Measurements from ENCODE around the gene PINK1.

DNA sequence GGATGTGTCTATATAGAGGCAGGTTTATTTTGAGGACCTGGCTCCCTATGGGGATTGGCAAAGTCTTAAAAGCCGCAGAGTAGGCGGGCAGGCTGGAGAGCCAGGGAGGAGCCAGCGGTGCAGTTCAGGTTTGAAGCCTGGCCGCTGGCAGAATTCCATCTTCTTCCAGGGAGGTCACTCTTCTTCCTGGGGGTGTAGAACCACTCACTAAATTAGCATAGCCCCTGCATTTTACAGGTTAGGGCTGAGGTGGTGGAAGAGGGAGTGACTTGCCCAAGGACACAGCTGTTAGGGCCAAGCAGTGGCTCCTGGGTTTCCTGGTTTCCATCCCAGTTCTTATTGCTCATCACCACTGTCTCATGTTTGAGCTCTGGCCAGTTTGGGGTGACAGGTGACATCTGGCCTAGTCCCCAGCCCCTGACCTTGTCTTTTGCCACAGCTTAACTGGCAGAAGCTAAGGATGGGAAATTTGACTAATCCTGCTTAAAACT lies 1.4 kb downstream of the PINK1 start:
- TF ChIP-seq, protein P1, sequence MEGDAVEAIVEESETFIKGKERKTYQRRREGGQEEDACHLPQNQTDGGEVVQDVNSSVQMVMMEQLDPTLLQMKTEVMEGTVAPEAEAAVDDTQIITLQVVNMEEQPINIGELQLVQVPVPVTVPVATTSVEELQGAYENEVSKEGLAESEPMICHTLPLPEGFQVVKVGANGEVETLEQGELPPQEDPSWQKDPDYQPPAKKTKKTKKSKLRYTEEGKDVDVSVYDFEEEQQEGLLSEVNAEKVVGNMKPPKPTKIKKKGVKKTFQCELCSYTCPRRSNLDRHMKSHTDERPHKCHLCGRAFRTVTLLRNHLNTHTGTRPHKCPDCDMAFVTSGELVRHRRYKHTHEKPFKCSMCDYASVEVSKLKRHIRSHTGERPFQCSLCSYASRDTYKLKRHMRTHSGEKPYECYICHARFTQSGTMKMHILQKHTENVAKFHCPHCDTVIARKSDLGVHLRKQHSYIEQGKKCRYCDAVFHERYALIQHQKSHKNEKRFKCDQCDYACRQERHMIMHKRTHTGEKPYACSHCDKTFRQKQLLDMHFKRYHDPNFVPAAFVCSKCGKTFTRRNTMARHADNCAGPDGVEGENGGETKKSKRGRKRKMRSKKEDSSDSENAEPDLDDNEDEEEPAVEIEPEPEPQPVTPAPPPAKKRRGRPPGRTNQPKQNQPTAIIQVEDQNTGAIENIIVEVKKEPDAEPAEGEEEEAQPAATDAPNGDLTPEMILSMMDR (conservative IDR thresholded peaks at IDR 0.05; ENCODE audit: low read depth, low read length), result no peak
- no peak for TF ChIP-seq EZH2 (IDR thresholded peaks at IDR 0.05; ENCODE audit: borderline replicate concordance, low read depth, low read length, poor library complexity, severe bottlenecking)
